Effector CD8-positive, alpha-beta T cell (primary cell): ENCODE measurements around the gene ABHD2.
A peak's percentile ranks its signal among the peaks of the same experiment; 100 is the strongest.
"Not testable (repeated sequence)": the region's sequence is repeated elsewhere in the genome, so short reads cannot be mapped to it uniquely, and the experiment has no call there.

Source experiments
- DNase-seq: peaks from one replicate; lab custom pipeline; 2025; lab: John Stamatoyannopoulos, UW
- total RNA-seq, 4 experiments: gene quantifications; one replicate each; lab custom pipeline; 2026; lab: John Stamatoyannopoulos, UW

Gene ABHD2
- total RNA-seq, result 94.4 to 162 (median 135) reads per million in 4 experiments

GRCh38 chr15:89087830-89088604 is at the start of gene ABHD2:
Gene ABHD2, plus strand, starts transcription at chr15:89088456. Its CDS starts 27,872 bp downstream, at chr15:89116328.
- DNase-seq, result peak; percentile 94

GRCh38 chr15:89039142-89039541 is 49.1 kb upstream of the ABHD2 start:
- DNase-seq, result no peak

GRCh38 chr15:89041507-89041906 is 46.7 kb upstream of the ABHD2 start:
- no peak for DNase-seq

- no peak for DNase-seq
Observed at GRCh38 chr15:89042387-89042786, 45.9 kb upstream of the ABHD2 start.

- no peak for DNase-seq
Observed at GRCh38 chr15:89043031-89044002, 44.9 kb upstream of the ABHD2 start.

GRCh38 chr15:89049016-89049666 is 39.1 kb upstream of the ABHD2 start:
- not testable (repeated sequence) for DNase-seq

GRCh38 chr15:89051875-89052274 is 36.4 kb upstream of the ABHD2 start:
- no peak for DNase-seq

GRCh38 chr15:89052474-89052873 is 35.8 kb upstream of the ABHD2 start:
- DNase-seq, result no peak

GRCh38 chr15:89054873-89055272 is 33.4 kb upstream of the ABHD2 start:
- no peak for DNase-seq

GRCh38 chr15:89057506-89058133 is 30.6 kb upstream of the ABHD2 start:
- peak; percentile 72 for DNase-seq

GRCh38 chr15:89058376-89058775 is 29.9 kb upstream of the ABHD2 start:
- no peak for DNase-seq

GRCh38 chr15:89058876-89059405 is 29.3 kb upstream of the ABHD2 start:
- DNase-seq, result no peak

- DNase-seq, result no peak
Observed at GRCh38 chr15:89066280-89066679, 22.0 kb upstream of the ABHD2 start.

GRCh38 chr15:89067751-89068150 is 20.5 kb upstream of the ABHD2 start:
- no peak for DNase-seq

- no peak for DNase-seq
Observed at GRCh38 chr15:89068325-89068784, 19.9 kb upstream of the ABHD2 start.

GRCh38 chr15:89070197-89071124 is 17.8 kb upstream of the ABHD2 start:
- DNase-seq, result no peak

GRCh38 chr15:89071471-89071870 is 16.8 kb upstream of the ABHD2 start:
- DNase-seq, result no peak

- DNase-seq, result no peak
Observed at GRCh38 chr15:89072277-89072869, 15.9 kb upstream of the ABHD2 start.

GRCh38 chr15:89074402-89075012 is 13.7 kb upstream of the ABHD2 start:
- DNase-seq, result no peak
